Colonic mucosa (tissue), 4 donors: ENCODE results near the gene FAM168A. TPM values are rescaled to one million over a fixed set of nuclear protein-coding genes. Genes with fewer than 3 reads are reported as not detected.
"Not testable (repeated sequence)": the region's sequence is repeated elsewhere in the genome, so short reads cannot be mapped to it uniquely, and the experiment has no call there.

ENCODE experiments used
- DNase-seq: peaks from one replicate; pipeline ENCODE4 v3.0.0-alpha.2; 2020
- H3K27ac ChIP-seq: fragments of 200-600 bp; one replicate; pipeline ENCODE4 v1.8.0; 2021
- H3K27me3 ChIP-seq: fragments of 200-600 bp; one replicate; pipeline ENCODE4 v1.8.0; 2021
- H3K36me3 ChIP-seq: fragments of 200-600 bp; one replicate; pipeline ENCODE4 v1.8.0; 2021
- H3K4me1 ChIP-seq: fragments of 200-600 bp; one replicate; pipeline ENCODE4 v1.8.0; 2021; ENCODE audit warnings: mild to moderate bottlenecking
- H3K4me3 ChIP-seq: fragments of 200-600 bp; one replicate; pipeline ENCODE4 v1.8.0; 2021
- H3K9ac ChIP-seq, 2 donors: one replicate each; pipeline ENCODE4 v1.7.0; 2013; ENCODE audit warnings: control low read depth in 2 of 2, low read depth in 2 of 2, low read length in 2 of 2
- H3K9me3 ChIP-seq: fragments of 200-600 bp; one replicate; pipeline ENCODE4 v1.8.0; 2021
- intact Hi-C: fragments of 100-400 bp; cut with DNase I; formaldehyde crosslinking; loops from one replicate; pipeline ENCODE4 v1.14.1; 2022
- total RNA-seq, 2 donors: library from RNA; stranded (reverse); fragmentation: NEBNext Ultra II Directional in 1 of 2; extraction: Animal tissue kit (Norgen Biotek cat#: 25700) in 1 of 2; gene quantifications; one replicate each; pipeline ENCODE4 v1.2.1, GENCODE V29; 2021
- TF ChIP-seq, protein P1 (sequence below): fragments of 200-600 bp; IDR thresholded peaks from one replicate; pipeline ENCODE4 v1.8.0; 2022; ENCODE audit warnings: antibody characterized with exemption, mild to moderate bottlenecking
- donor health status: healthy.
- donor health status: DM: no; HTN: no; CAD: no.
- donor health status: DM: no; HTN: no; CAD: no.

The FAM168A gene
- total RNA-seq, 2 donors from 2014 or later, result 16.9 to 21.6 TPM

DNA sequence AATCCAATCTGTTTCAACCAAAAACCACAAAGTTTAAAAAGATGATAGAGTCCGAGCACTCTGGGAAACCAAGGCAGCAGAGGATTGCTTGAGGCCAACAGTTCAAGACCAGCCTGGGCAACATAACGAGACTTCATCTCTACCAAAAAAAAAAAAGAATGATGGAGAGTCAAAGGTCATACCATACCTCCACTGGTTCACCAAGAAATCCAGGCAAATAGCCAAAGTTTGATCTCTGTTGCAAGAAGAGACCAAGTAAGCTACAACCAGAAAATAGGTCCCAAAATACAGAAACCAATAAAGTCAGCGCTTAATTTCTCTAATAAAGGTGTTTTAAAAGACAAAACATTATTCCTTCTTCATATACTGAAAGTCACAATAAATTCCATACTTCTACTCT is 13.1 kb downstream of the FAM168A start:
- no peak overlapping the region for H3K4me3 ChIP-seq
- H3K9ac ChIP-seq, result no peak overlapping the region
- no peak for DNase-seq
- no peaks in the 10 kb centered on the region for H3K9me3 ChIP-seq
- no peaks in the 10 kb centered on the region for H3K27me3 ChIP-seq
- H3K36me3 ChIP-seq, result no peaks in the 10 kb centered on the region
- H3K27ac ChIP-seq, result no peak overlapping the region
- H3K4me1 ChIP-seq, result no peaks in the 10 kb centered on the region
- intact Hi-C loops, result no loop called here
- TF ChIP-seq, protein P1, sequence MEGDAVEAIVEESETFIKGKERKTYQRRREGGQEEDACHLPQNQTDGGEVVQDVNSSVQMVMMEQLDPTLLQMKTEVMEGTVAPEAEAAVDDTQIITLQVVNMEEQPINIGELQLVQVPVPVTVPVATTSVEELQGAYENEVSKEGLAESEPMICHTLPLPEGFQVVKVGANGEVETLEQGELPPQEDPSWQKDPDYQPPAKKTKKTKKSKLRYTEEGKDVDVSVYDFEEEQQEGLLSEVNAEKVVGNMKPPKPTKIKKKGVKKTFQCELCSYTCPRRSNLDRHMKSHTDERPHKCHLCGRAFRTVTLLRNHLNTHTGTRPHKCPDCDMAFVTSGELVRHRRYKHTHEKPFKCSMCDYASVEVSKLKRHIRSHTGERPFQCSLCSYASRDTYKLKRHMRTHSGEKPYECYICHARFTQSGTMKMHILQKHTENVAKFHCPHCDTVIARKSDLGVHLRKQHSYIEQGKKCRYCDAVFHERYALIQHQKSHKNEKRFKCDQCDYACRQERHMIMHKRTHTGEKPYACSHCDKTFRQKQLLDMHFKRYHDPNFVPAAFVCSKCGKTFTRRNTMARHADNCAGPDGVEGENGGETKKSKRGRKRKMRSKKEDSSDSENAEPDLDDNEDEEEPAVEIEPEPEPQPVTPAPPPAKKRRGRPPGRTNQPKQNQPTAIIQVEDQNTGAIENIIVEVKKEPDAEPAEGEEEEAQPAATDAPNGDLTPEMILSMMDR, result no peak

DNA sequence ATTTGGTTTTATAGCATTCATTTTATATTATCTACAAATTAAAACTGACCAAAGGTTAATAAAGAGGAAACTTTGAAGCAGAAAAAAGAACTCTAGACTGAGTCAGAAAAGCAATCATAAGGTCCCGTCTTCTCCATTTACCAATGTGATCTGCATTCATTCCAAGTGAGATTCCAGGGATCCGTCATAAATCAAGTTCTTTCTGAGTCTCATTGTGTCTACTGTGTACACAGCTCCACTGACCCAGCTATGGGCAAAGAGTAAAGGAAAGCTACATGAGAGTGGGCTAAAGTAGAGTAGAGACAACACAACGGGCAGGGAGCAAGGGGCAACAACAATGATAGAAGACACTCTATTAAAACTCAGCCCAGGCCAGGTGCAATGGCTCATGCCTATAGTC is 15.3 kb downstream of the FAM168A start:
- TF ChIP-seq, protein P1, result no peak
- Histone ChIP-seq H3K9ac (no peak overlapping the region), H3K9me3 (no peaks in the 10 kb centered on the region), H3K27ac (no peak overlapping the region), H3K4me3 (no peak overlapping the region), H3K27me3 (no peaks in the 10 kb centered on the region), H3K4me1 (no peaks in the 10 kb centered on the region), H3K36me3 (no peaks in the 10 kb centered on the region)
- intact Hi-C loops, result no loop called here
- no peak for DNase-seq

GRCh38 chr11:73580749-73581148 is 17.2 kb downstream of the FAM168A start:
- H3K27me3 ChIP-seq, H3K27ac ChIP-seq, H3K9me3 ChIP-seq, H3K9ac ChIP-seq, H3K4me3 ChIP-seq, DNase-seq, H3K36me3 ChIP-seq, intact Hi-C loops, H3K4me1 ChIP-seq: not testable (repeated sequence)

GRCh38 chr11:73579641-73580434 is 18.1 kb downstream of the FAM168A start:
- Histone ChIP-seq H3K27me3 (no peaks in the 10 kb centered on the region), H3K9me3 (no peaks in the 10 kb centered on the region), H3K9ac (no peak overlapping the region), H3K36me3 (no peaks in the 10 kb centered on the region), H3K4me1 (no peaks in the 10 kb centered on the region), H3K4me3 (no peak overlapping the region), H3K27ac (no peak overlapping the region)
- intact Hi-C loops, result no loop called here
- TF ChIP-seq, protein P1, result no peak
- DNase-seq, result no peak

- Histone ChIP-seq H3K9me3 (no peaks in the 10 kb centered on the region), H3K4me3 (no peak overlapping the region), H3K27me3 (no peaks in the 10 kb centered on the region), H3K27ac (no peak overlapping the region), H3K36me3 (no peaks in the 10 kb centered on the region), H3K4me1 (no peaks in the 10 kb centered on the region), H3K9ac (no peak overlapping the region)
- intact Hi-C loops, result no loop called here
- DNase-seq, result no peak
- TF ChIP-seq, protein P1, result no peak
Observed at GRCh38 chr11:73578592-73579185, 19.2 kb downstream of the FAM168A start.

DNA sequence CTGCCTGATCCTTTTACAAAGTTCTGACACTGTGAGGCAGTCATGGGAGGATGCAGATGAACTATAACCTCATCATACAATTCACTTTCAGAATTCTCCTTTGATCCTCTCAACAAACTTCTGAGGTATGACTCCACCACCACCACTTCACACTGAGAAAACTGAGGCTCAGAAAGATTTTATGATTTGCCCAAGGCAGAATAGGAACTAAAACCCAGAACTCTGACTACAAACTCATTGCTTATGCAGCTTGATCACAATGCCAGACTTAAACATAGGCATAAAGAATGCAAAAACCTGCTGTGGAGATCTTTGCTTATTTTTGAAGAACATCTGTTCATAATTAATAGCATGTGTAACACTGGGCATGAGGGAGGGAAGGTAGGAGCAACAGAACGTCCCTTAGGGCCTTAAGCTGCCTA is 20.4 kb downstream of the FAM168A start:
- no peak for DNase-seq
- H3K27ac ChIP-seq, result no peak overlapping the region
- H3K36me3 ChIP-seq, result no peaks in the 10 kb centered on the region
- intact Hi-C loops, result no loop called here
- no peaks in the 10 kb centered on the region for H3K27me3 ChIP-seq
- no peaks in the 10 kb centered on the region for H3K4me1 ChIP-seq
- no peak overlapping the region for H3K9ac ChIP-seq
- H3K9me3 ChIP-seq, result no peaks in the 10 kb centered on the region
- no peak overlapping the region for H3K4me3 ChIP-seq
- TF ChIP-seq, protein P1, result no peak
